ENCODE measurements around the gene GALM. TPM values are rescaled to one million over a fixed set of nuclear protein-coding genes. Genes with fewer than 3 reads are reported as not detected.

The GALM gene
- total RNA-seq, 3 donors from 2014 or later (not counting 1 experiment from before 2014, with no cell fraction given), result 4.0 to 12.4 (median 11.0) TPM

DNA sequence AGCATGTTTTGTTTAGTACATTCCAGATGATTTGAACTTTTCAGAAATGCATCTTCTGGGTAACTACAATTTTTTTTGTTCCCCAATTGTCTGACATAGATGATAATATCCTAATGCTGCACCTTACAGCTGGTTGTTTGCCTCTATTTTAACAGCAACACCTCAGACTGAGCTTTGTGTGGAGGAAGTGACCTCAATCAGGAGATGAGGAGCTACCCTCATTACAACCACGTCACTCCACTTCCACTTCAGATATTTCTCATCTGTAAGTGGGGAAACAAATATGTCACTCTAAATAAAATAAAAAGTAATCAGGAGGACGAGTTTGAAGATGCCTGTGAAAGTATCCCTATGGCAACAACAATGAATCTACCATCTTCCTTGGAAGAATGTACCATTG, 97.3 kb downstream of the GALM start:
- intact Hi-C loops (cut with micrococcal nuclease), result no loop called here
- no peak overlapping the region for H3K4me3 Mint-ChIP-seq
- no peaks in the 10 kb centered on the region for H3K36me3 ChIP-seq (ENCODE audit: control insufficient read depth, insufficient read depth, low read length)
- no peaks in the 10 kb centered on the region for H3K27me3 Mint-ChIP-seq (ENCODE audit: low read depth in 2 of 2)
- ATAC-seq (no peak), DNase-seq (no peak)
- WGBS (ENCODE audit: insufficient coverage), result no CpG with 5 or more reads among the region's 2 CpGs
- H3K36me3 Mint-ChIP-seq, result no peaks in the 10 kb centered on the region
- H3K9me3 ChIP-seq (ENCODE audit: control insufficient read depth, insufficient read depth, low read length), result no peaks in the 10 kb centered on the region
- H3K27ac Mint-ChIP-seq, result no peak overlapping the region
- no peak overlapping the region for H3K4me3 ChIP-seq (ENCODE audit: low read length)
- no peaks in the 10 kb centered on the region for H3K9me3 Mint-ChIP-seq
- no peaks in the 10 kb centered on the region for H3K4me1 ChIP-seq (ENCODE audit: control insufficient read depth, insufficient read depth, low read length)
- H3K4me1 Mint-ChIP-seq, result no peaks in the 10 kb centered on the region
- no peak overlapping the region for H3K27ac ChIP-seq (ENCODE audit: low read length)
- TF ChIP-seq, protein P1, sequence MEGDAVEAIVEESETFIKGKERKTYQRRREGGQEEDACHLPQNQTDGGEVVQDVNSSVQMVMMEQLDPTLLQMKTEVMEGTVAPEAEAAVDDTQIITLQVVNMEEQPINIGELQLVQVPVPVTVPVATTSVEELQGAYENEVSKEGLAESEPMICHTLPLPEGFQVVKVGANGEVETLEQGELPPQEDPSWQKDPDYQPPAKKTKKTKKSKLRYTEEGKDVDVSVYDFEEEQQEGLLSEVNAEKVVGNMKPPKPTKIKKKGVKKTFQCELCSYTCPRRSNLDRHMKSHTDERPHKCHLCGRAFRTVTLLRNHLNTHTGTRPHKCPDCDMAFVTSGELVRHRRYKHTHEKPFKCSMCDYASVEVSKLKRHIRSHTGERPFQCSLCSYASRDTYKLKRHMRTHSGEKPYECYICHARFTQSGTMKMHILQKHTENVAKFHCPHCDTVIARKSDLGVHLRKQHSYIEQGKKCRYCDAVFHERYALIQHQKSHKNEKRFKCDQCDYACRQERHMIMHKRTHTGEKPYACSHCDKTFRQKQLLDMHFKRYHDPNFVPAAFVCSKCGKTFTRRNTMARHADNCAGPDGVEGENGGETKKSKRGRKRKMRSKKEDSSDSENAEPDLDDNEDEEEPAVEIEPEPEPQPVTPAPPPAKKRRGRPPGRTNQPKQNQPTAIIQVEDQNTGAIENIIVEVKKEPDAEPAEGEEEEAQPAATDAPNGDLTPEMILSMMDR (IDR thresholded peaks at IDR 0.05), result no peak
- H3K27me3 ChIP-seq (ENCODE audit: control insufficient read depth, insufficient read depth, low read length), result no peaks in the 10 kb centered on the region

DNA sequence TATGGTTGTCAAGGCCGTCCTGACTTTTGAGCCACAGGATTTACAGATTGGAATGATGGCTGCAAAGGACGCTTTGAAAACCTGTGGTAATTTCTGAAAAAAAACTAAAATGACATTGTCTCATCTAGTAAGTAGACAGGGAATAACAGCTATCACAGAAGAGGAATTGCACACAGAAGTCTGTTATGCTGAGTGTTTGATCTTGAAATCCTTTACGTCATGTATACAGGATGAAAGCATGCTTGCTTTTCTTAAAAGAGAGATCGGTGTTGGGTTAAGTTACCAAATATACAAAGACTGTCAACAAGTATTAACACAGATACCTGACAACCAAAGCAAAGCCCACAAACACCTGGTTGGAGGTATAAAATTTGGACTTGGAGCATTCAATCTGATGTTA, 97.8 kb downstream of the GALM start:
- no peaks in the 10 kb centered on the region for H3K36me3 ChIP-seq (ENCODE audit: control insufficient read depth, insufficient read depth, low read length)
- 87% methylated on average over 3 of the region's 4 CpGs for WGBS (ENCODE audit: insufficient coverage)
- H3K27ac ChIP-seq (ENCODE audit: low read length), result no peak overlapping the region
- no peaks in the 10 kb centered on the region for H3K27me3 ChIP-seq (ENCODE audit: control insufficient read depth, insufficient read depth, low read length)
- H3K27ac Mint-ChIP-seq, result no peak overlapping the region
- no peak overlapping the region for H3K4me3 Mint-ChIP-seq
- TF ChIP-seq, protein P1 (IDR thresholded peaks at IDR 0.05), result no peak
- no peaks in the 10 kb centered on the region for H3K36me3 Mint-ChIP-seq
- H3K9me3 Mint-ChIP-seq, result no peaks in the 10 kb centered on the region
- H3K9me3 ChIP-seq (ENCODE audit: control insufficient read depth, insufficient read depth, low read length), result no peaks in the 10 kb centered on the region
- DNase-seq (no peak), ATAC-seq (no peak)
- no peaks in the 10 kb centered on the region for H3K27me3 Mint-ChIP-seq (ENCODE audit: low read depth in 2 of 2)
- no peaks in the 10 kb centered on the region for H3K4me1 ChIP-seq (ENCODE audit: control insufficient read depth, insufficient read depth, low read length)
- H3K4me3 ChIP-seq (ENCODE audit: low read length), result no peak overlapping the region
- no peaks in the 10 kb centered on the region for H3K4me1 Mint-ChIP-seq
- intact Hi-C loops (cut with micrococcal nuclease), result no loop called here

DNA sequence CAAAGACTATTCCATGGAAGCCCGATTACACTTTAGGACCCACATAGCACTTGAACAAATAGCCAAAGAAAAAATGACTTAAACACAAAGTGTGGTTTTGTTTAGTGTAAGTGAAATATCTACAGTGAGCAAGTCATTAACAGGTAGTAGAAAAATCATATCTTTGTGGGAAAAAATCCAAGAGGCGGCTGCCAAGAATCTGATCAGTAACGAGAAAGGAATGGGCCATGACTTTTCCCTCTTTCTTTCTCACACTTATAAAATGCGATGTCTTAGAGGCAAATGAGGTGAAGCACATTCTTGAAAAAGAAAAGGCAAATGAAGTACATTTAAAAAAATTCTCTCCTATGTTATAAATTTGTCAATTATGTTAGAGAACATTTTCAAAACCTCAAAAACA, 99.2 kb downstream of the GALM start:
- Histone ChIP-seq H3K27me3 (ENCODE audit: control insufficient read depth, insufficient read depth, low read length) (no peaks in the 10 kb centered on the region), H3K4me3 (ENCODE audit: low read length) (no peak overlapping the region), H3K27ac (ENCODE audit: low read length) (no peak overlapping the region), H3K36me3 (ENCODE audit: control insufficient read depth, insufficient read depth, low read length) (no peaks in the 10 kb centered on the region), H3K9me3 (ENCODE audit: control insufficient read depth, insufficient read depth, low read length) (no peaks in the 10 kb centered on the region), H3K4me1 (ENCODE audit: control insufficient read depth, insufficient read depth, low read length) (no peaks in the 10 kb centered on the region)
- Mint-ChIP-seq H3K27ac (no peak overlapping the region), H3K36me3 (no peaks in the 10 kb centered on the region), H3K27me3 (ENCODE audit: low read depth in 2 of 2) (no peaks in the 10 kb centered on the region), H3K4me1 (no peaks in the 10 kb centered on the region), H3K4me3 (no peak overlapping the region), H3K9me3 (no peaks in the 10 kb centered on the region)
- intact Hi-C loops (cut with micrococcal nuclease), result no loop called here
- 100% methylated on average over 1 of the region's 4 CpGs for WGBS (ENCODE audit: insufficient coverage)
- no peak for ATAC-seq
- DNase-seq, result no peak
- TF ChIP-seq, protein P1 (IDR thresholded peaks at IDR 0.05), result no peak

DNA sequence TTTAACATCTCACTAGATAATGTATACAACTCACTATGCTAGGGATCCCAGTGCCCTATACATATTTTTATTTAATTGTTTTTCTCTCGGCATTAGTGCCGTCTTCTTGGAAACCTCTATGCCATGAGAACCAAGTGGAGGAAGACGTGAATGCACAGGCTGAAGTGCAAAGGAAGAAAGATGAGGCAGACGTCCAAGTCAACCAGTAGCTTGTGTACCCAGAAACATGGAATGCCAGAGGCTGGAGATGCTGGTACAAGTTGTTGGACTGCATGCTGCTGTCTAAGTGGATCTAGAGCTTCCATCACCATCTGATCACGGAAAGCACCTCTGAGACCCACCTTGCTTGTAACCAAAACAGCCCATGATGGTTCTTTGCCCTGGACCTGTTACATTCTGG, 99.6 kb downstream of the GALM start:
- Mint-ChIP-seq H3K4me1 (no peaks in the 10 kb centered on the region), H3K36me3 (no peaks in the 10 kb centered on the region), H3K27me3 (ENCODE audit: low read depth in 2 of 2) (no peaks in the 10 kb centered on the region), H3K4me3 (no peak overlapping the region), H3K9me3 (no peaks in the 10 kb centered on the region), H3K27ac (no peak overlapping the region)
- Histone ChIP-seq H3K36me3 (ENCODE audit: control insufficient read depth, insufficient read depth, low read length) (no peaks in the 10 kb centered on the region), H3K4me3 (ENCODE audit: low read length) (no peak overlapping the region), H3K27ac (ENCODE audit: low read length) (no peak overlapping the region), H3K4me1 (ENCODE audit: control insufficient read depth, insufficient read depth, low read length) (no peaks in the 10 kb centered on the region), H3K27me3 (ENCODE audit: control insufficient read depth, insufficient read depth, low read length) (no peaks in the 10 kb centered on the region), H3K9me3 (ENCODE audit: control insufficient read depth, insufficient read depth, low read length) (no peaks in the 10 kb centered on the region)
- DNase-seq (no peak), ATAC-seq (no peak)
- intact Hi-C loops (cut with micrococcal nuclease), result no loop called here
- TF ChIP-seq, protein P1 (IDR thresholded peaks at IDR 0.05), result no peak
- whole genome bisulfite sequencing (ENCODE audit: insufficient coverage), result 97% methylated on average over 5 of the region's 5 CpGs
